ENCODE data around the gene FAM184A. TPM values are rescaled to one million over a fixed set of nuclear protein-coding genes. Genes with fewer than 3 reads are reported as not detected.

FAM184A gene
- total RNA-seq, 1 experiment from 2014 or later: 0.29 TPM

GRCh38 chr6:118913161-118913560 is 165.3 kb downstream of the FAM184A start:
- no peak for DNase-seq (ENCODE audit: low read depth)

GRCh38 chr6:118912646-118913045 is 165.8 kb downstream of the FAM184A start:
- DNase-seq (ENCODE audit: low read depth): no peak

Other genes starting within 250 kb of the FAM184A start
- 33.9 and 37.2 TPM in 2 replicates for gene ASF1A, start 184.5 kb downstream of the FAM184A start, total RNA-seq (2014; rRNA removed)
- 8.6 and 12.1 TPM in 2 replicates for gene MCM9, start 143.5 kb downstream of the FAM184A start, total RNA-seq (2014; rRNA removed)